Measurements from ENCODE around the gene FUCA1.

The FUCA1 gene

GRCh38 chr1:23867895-23868556 is at the start of gene FUCA1:
TSS of gene FUCA1 (minus strand) at chr1:23868290. CDS start at chr1:23868286, 4 bp downstream.
- ChIA-PET CTCF (interaction anchor here (0.6 to 0.8 kb wide), 5 partner anchors 27 to 58 kb away, joined by 3 to 4 read pairs (median 3); no protein-coding TSS in a partner anchor), POLR2A (ENCODE audit: low non-redundant PET) (no interaction called here)
- peak; percentile 92 for TF ChIP-seq CTCF (conservative IDR thresholded peaks at IDR 0.05; ENCODE audit: low read depth)
- peak within 1 kb of the TSS; percentile 44 for H3K27ac ChIP-seq
- DNase-seq (ENCODE audit: low spot score): peak; percentile 97

GRCh38 chr1:23916209-23917131 is 48.4 kb upstream of the FUCA1 start:
- DNase-seq (ENCODE audit: low spot score): peak; percentile 82
- ChIA-PET CTCF (interaction anchor here (0.6 to 1.3 kb wide), 4 partner anchors 33 to 159 kb away, joined by 3 to 8 read pairs (median 3); no protein-coding TSS in a partner anchor), POLR2A (ENCODE audit: low non-redundant PET) (interaction anchor here (0.5 to 0.7 kb wide), 2 partner anchors 42 to 568 kb away, joined by 3 to 4 read pairs; no protein-coding TSS in a partner anchor)
- H3K27ac ChIP-seq: no peak overlapping the region
- TF ChIP-seq CTCF (conservative IDR thresholded peaks at IDR 0.05; ENCODE audit: low read depth): peak; percentile 47

GRCh38 chr1:23915466-23915865 is 47.4 kb upstream of the FUCA1 start:
- CTCF ChIA-PET: interaction anchor here (0.6 to 0.7 kb wide), 2 partner anchors 35 to 287 kb away, joined by 3 read pairs; no protein-coding TSS in a partner anchor
- TF ChIP-seq CTCF (conservative IDR thresholded peaks at IDR 0.05; ENCODE audit: low read depth): no peak
- no peak overlapping the region for H3K27ac ChIP-seq
- POLR2A ChIA-PET (ENCODE audit: low non-redundant PET): interaction anchor here (0.7 kb wide), 1 partner anchor 18 kb away, joined by 5 read pairs; no protein-coding TSS in a partner anchor
- no peak for DNase-seq (ENCODE audit: low spot score)

- no peak for TF ChIP-seq CTCF (conservative IDR thresholded peaks at IDR 0.05; ENCODE audit: low read depth)
- POLR2A ChIA-PET (ENCODE audit: low non-redundant PET): interaction anchor here (0.7 kb wide), 1 partner anchor 17 kb away, joined by 5 read pairs; no protein-coding TSS in a partner anchor
- H3K27ac ChIP-seq: no peak overlapping the region
- DNase-seq (ENCODE audit: low spot score): no peak
- CTCF ChIA-PET: interaction anchor here (0.7 kb wide), 1 partner anchor 287 kb away, joined by 3 read pairs; no protein-coding TSS in a partner anchor
These were observed 46.8 kb upstream of the FUCA1 start for GRCh38 chr1:23914921-23915320.

GRCh38 chr1:23913212-23913880 is 45.3 kb upstream of the FUCA1 start, which contains the start of gene CNR2:
TSS of gene CNR2 (minus strand) at chr1:23913362. CDS start at chr1:23875617, 37,745 bp downstream.
- DNase-seq (ENCODE audit: low spot score): no peak
- no peak for TF ChIP-seq CTCF (conservative IDR thresholded peaks at IDR 0.05; ENCODE audit: low read depth)
- H3K27ac ChIP-seq: no peak within 1 kb of the TSS
- ChIA-PET POLR2A (ENCODE audit: low non-redundant PET) (no interaction called here), CTCF (interaction anchor here (1.2 kb wide), 1 partner anchor 141 kb away, joined by 4 read pairs; no protein-coding TSS in a partner anchor)

Measured in RWPE1 (cell line).